Trophoblast cell (in vitro differentiated cells and primary cell): ENCODE results near the gene GABRA5.

ENCODE experiments used
- DNase-seq, 2 donors: peaks; one replicate each; pipeline ENCODE4 v3.0.0-alpha.2; 2016
- H2AFZ ChIP-seq: 2 replicates; pipeline ENCODE4 v1.6.1; 2013; ENCODE audit warnings: low read length, moderate library complexity, mild to moderate bottlenecking; ENCODE audit not compliant: insufficient read depth, poor library complexity
- H2AK5ac ChIP-seq: 2 replicates; pipeline ENCODE4 v1.6.1; 2013; ENCODE audit warnings: mild to moderate bottlenecking, low read length
- H2BK120ac ChIP-seq: 2 replicates; pipeline ENCODE4 v1.6.1; 2013; ENCODE audit warnings: low read length, mild to moderate bottlenecking, moderate library complexity; ENCODE audit not compliant: insufficient read depth, poor library complexity
- H2BK12ac ChIP-seq: 2 replicates; pipeline ENCODE4 v1.6.1; 2013; ENCODE audit warnings: mild to moderate bottlenecking, low read length, moderate library complexity
- H2BK5ac ChIP-seq: 2 replicates; pipeline ENCODE4 v1.6.1; 2013; ENCODE audit warnings: low read length, low read depth, moderate library complexity, mild to moderate bottlenecking; ENCODE audit not compliant: poor library complexity
- H3K14ac ChIP-seq: 2 replicates; pipeline ENCODE4 v1.6.1; 2013; ENCODE audit warnings: mild to moderate bottlenecking, low read length
- H3K18ac ChIP-seq: 2 replicates; pipeline ENCODE4 v1.6.1; 2013; ENCODE audit warnings: mild to moderate bottlenecking, low read length
- H3K23ac ChIP-seq: 2 replicates; pipeline ENCODE4 v1.6.1; 2013; ENCODE audit warnings: low read length
- H3K27ac ChIP-seq: 2 replicates; pipeline ENCODE4 v1.5.1; 2013; ENCODE audit warnings: low read depth, mild to moderate bottlenecking, inconsistent platforms, low read length, moderate library complexity
- H3K27me3 ChIP-seq: 2 replicates; pipeline ENCODE4 v1.6.1; 2013; ENCODE audit warnings: inconsistent platforms, mild to moderate bottlenecking, low read length, moderate library complexity; ENCODE audit not compliant: insufficient read depth
- H3K36me3 ChIP-seq, 2 experiments: 1 replicate in 1 of 2; 2 replicates in 1 of 2; pipeline ENCODE4 v1.6.1; 2013; ENCODE audit warnings: low read length in 2 of 2, mild to moderate bottlenecking in 2 of 2, moderate library complexity in 1 of 2; ENCODE audit not compliant: insufficient read depth in 2 of 2, control insufficient read depth in 1 of 2
- H3K4ac ChIP-seq: 2 replicates; pipeline ENCODE4 v1.6.1; 2013; ENCODE audit warnings: low read depth, mild to moderate bottlenecking, low read length, moderate library complexity
- H3K4me1 ChIP-seq, 2 experiments: 1 replicate in 1 of 2; 2 replicates in 1 of 2; pipeline ENCODE4 v1.6.1; 2013; ENCODE audit warnings: low read length in 2 of 2, mild to moderate bottlenecking in 2 of 2, moderate library complexity in 1 of 2; ENCODE audit not compliant: insufficient read depth in 2 of 2, control insufficient read depth in 1 of 2
- H3K4me2 ChIP-seq: 2 replicates; pipeline ENCODE4 v1.6.1; 2013; ENCODE audit warnings: inconsistent platforms, mild to moderate bottlenecking, low read length, moderate library complexity
- H3K4me3 ChIP-seq: 2 replicates; pipeline ENCODE4 v1.5.1; 2013; ENCODE audit warnings: mild to moderate bottlenecking, low read depth, low read length, inconsistent platforms
- H3K79me1 ChIP-seq: one replicate; pipeline ENCODE4 v1.6.1; 2013; ENCODE audit warnings: low read length
- H3K79me2 ChIP-seq: 2 replicates; pipeline ENCODE4 v1.6.1; 2013; ENCODE audit warnings: low read length, mild to moderate bottlenecking; ENCODE audit not compliant: control insufficient read depth, insufficient read depth, poor library complexity
- H3K9ac ChIP-seq: 2 replicates; pipeline ENCODE4 v1.6.1; 2013; ENCODE audit warnings: mild to moderate bottlenecking, low read length
- H3K9me3 ChIP-seq: 2 replicates; pipeline ENCODE4 v1.6.1; 2013; ENCODE audit warnings: low read depth, mild to moderate bottlenecking, control low read depth, inconsistent platforms, low read length; ENCODE audit not compliant: insufficient read depth
- H4K12ac ChIP-seq: 2 replicates; pipeline ENCODE4 v1.6.1; 2013; ENCODE audit warnings: low read depth, mild to moderate bottlenecking, low read length, moderate library complexity
- H4K8ac ChIP-seq: 2 replicates; pipeline ENCODE4 v1.6.1; 2013; ENCODE audit warnings: low read depth, mild to moderate bottlenecking, low read length, moderate library complexity
- H4K91ac ChIP-seq: one replicate; pipeline ENCODE4 v1.6.1; 2013; ENCODE audit warnings: low read depth, mild to moderate bottlenecking, low read length, moderate library complexity
- WGBS: extraction: QIAGEN DNeasy Blood & Tissue Kit; methylation state at CpG from one replicate; pipeline ENCODE4 v1.1.7; 2013; ENCODE audit warnings: missing lambda C conversion rate; ENCODE audit not compliant: insufficient read length, insufficient coverage; ENCODE audit errors: extremely low coverage; 5-methylcytosine and 5-hydroxymethylcytosine counted together

GABRA5 gene

DNA sequence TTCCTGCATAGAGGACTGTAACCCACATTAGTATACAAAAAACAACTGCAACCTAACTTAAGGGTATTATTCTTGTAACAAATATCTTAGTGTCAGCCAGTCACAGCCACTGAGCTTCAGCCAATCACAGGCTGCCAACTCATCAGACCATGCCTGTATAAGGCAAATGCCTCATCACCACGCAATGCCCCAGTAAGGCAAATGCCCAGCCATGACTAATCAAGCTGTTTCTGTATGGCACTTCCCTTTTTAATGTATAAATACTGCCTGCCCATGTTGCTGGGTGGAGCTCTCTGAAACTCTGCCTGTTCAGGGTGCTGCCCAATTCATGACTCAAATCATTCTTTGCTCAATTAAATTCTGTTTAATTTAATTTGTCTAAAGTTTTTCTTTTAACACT, 18.4 kb upstream of the GABRA5 start:
- Histone ChIP-seq H2BK120ac (no peak overlapping the region), H3K27ac (no peak overlapping the region)

GRCh38 chr15:26850161-26850560, 16.7 kb upstream of the GABRA5 start:
- Histone ChIP-seq H2BK5ac (no peak overlapping the region), H3K9ac (no peak overlapping the region), H2AK5ac (no peak overlapping the region), H4K91ac (no peak overlapping the region), H3K79me1 (no peaks in the 10 kb centered on the region), H3K4ac (no peak overlapping the region), H2AFZ (no peak overlapping the region), H2BK12ac (no peak overlapping the region), H3K4me2 (no peak overlapping the region), H4K8ac (no peak overlapping the region), H3K27ac (no peak overlapping the region), H3K36me3 (no peaks in the 10 kb centered on the region), H3K4me1 (no peaks in the 10 kb centered on the region), H3K27me3 (no peaks in the 10 kb centered on the region), H3K23ac (no peak overlapping the region), H3K4me3 (no peak overlapping the region), H3K79me2 (no peaks in the 10 kb centered on the region), H2BK120ac (no peak overlapping the region), H3K9me3 (no peaks in the 10 kb centered on the region), H4K12ac (no peak overlapping the region), H3K14ac (no peak overlapping the region), H3K18ac (no peak overlapping the region)
- WGBS: no CpG with 5 or more reads among the region's 3 CpGs
- DNase-seq: no peak

More for the DNA sequence above, 18.4 kb upstream of the GABRA5 start:
- no peak overlapping the region for H3K4me3 ChIP-seq
- no CpG with 5 or more reads among the region's 1 CpG for WGBS
- no peak overlapping the region for H4K91ac ChIP-seq
- no peaks in the 10 kb centered on the region for H3K79me2 ChIP-seq
- no peaks in the 10 kb centered on the region for H3K9me3 ChIP-seq
- no peaks in the 10 kb centered on the region for H3K4me1 ChIP-seq
- no peak overlapping the region for H2BK12ac ChIP-seq
- no peak overlapping the region for H3K4ac ChIP-seq
- H3K18ac ChIP-seq: no peak overlapping the region
- no peak overlapping the region for H2AK5ac ChIP-seq
- H2BK5ac ChIP-seq: no peak overlapping the region
- H3K36me3 ChIP-seq: no peaks in the 10 kb centered on the region
- no peak overlapping the region for H3K23ac ChIP-seq
- H4K12ac ChIP-seq: no peak overlapping the region
- H4K8ac ChIP-seq: no peak overlapping the region
- no peak overlapping the region for H3K4me2 ChIP-seq
- H3K9ac ChIP-seq: no peak overlapping the region
- H2AFZ ChIP-seq: no peak overlapping the region
- H3K79me1 ChIP-seq: no peaks in the 10 kb centered on the region
- no peak for DNase-seq
- H3K27me3 ChIP-seq: no peaks in the 10 kb centered on the region
- H3K14ac ChIP-seq: no peak overlapping the region

GRCh38 chr15:26852980-26853379, 13.9 kb upstream of the GABRA5 start:
- no peaks in the 10 kb centered on the region for H3K4me1 ChIP-seq
- no peak overlapping the region for H3K14ac ChIP-seq
- H4K8ac ChIP-seq: no peak overlapping the region
- H2BK5ac ChIP-seq: no peak overlapping the region
- H3K36me3 ChIP-seq: no peaks in the 10 kb centered on the region
- no peak overlapping the region for H2AFZ ChIP-seq
- H3K9ac ChIP-seq: no peak overlapping the region
- no peak overlapping the region for H3K18ac ChIP-seq
- H3K4me3 ChIP-seq: no peak overlapping the region
- H3K4me2 ChIP-seq: no peak overlapping the region
- no peak overlapping the region for H3K27ac ChIP-seq
- H4K12ac ChIP-seq: no peak overlapping the region
- H3K79me2 ChIP-seq: no peaks in the 10 kb centered on the region
- no CpG with 5 or more reads among the region's 2 CpGs for WGBS
- H3K27me3 ChIP-seq: no peaks in the 10 kb centered on the region
- no peak overlapping the region for H4K91ac ChIP-seq
- no peaks in the 10 kb centered on the region for H3K9me3 ChIP-seq
- no peaks in the 10 kb centered on the region for H3K79me1 ChIP-seq
- H2AK5ac ChIP-seq: no peak overlapping the region
- H3K4ac ChIP-seq: no peak overlapping the region
- no peak overlapping the region for H2BK12ac ChIP-seq
- no peak overlapping the region for H3K23ac ChIP-seq
- no peak overlapping the region for H2BK120ac ChIP-seq
- no peak for DNase-seq

- Histone ChIP-seq H3K9ac (no peak overlapping the region), H2BK12ac (no peak overlapping the region), H3K79me1 (no peaks in the 10 kb centered on the region), H3K36me3 (no peaks in the 10 kb centered on the region), H3K27ac (no peak overlapping the region), H2AFZ (no peak overlapping the region), H3K27me3 (no peaks in the 10 kb centered on the region), H3K23ac (no peak overlapping the region), H2BK120ac (no peak overlapping the region), H3K79me2 (no peaks in the 10 kb centered on the region), H3K4me1 (no peaks in the 10 kb centered on the region), H4K12ac (no peak overlapping the region), H2BK5ac (no peak overlapping the region), H3K9me3 (no peaks in the 10 kb centered on the region), H2AK5ac (no peak overlapping the region), H4K91ac (no peak overlapping the region), H3K4me3 (no peak overlapping the region), H4K8ac (no peak overlapping the region), H3K4me2 (no peak overlapping the region), H3K14ac (no peak overlapping the region), H3K18ac (no peak overlapping the region), H3K4ac (no peak overlapping the region)
- WGBS: no CpG with 5 or more reads among the region's 4 CpGs
- DNase-seq: no peak
Observed at GRCh38 chr15:26854435-26854834, 12.4 kb upstream of the GABRA5 start.
